Measurements from ENCODE around the gene PDRG1. TPM values are rescaled to one million over a fixed set of nuclear protein-coding genes. Genes with fewer than 3 reads are reported as not detected.
"Not testable (repeated sequence)": the region's sequence is repeated elsewhere in the genome, so short reads cannot be mapped to it uniquely, and the experiment has no call there.

The PDRG1 gene
- polyA plus RNA-seq, 1 donor from 2014 or later: 26.5 TPM

DNA sequence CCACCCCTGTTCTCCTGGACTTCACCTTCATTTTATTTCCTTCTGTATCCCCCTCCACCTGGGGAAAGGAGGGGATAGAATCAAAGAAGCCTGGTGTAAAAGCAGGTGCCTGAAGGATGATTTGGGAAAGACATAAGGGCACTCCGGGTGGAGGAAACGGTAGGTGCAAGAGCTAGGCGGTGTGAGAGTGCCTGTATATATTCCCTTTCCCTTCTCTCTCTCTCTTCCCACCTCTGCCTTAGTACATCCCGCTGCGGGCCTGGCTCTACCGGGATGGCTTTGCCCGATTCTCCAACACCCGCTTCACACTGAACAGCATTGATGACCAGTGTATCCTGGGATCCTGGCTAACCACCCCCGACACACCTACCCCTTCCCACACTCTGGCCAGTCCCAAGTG lies 26.2 kb downstream of the PDRG1 start:
- no peaks in the 10 kb centered on the region for H3K9me3 Mint-ChIP-seq
- H3K4me3 Mint-ChIP-seq: no peak overlapping the region
- peaks cover 4% of the 10 kb centered on the region for H3K27me3 Mint-ChIP-seq
- no peak overlapping the region for H3K27ac Mint-ChIP-seq
- H3K36me3 Mint-ChIP-seq: no peaks in the 10 kb centered on the region
- H3K4me1 Mint-ChIP-seq: peaks cover 0 to 2% (median 0%) of the 10 kb centered on the region in 3 donors

DNA sequence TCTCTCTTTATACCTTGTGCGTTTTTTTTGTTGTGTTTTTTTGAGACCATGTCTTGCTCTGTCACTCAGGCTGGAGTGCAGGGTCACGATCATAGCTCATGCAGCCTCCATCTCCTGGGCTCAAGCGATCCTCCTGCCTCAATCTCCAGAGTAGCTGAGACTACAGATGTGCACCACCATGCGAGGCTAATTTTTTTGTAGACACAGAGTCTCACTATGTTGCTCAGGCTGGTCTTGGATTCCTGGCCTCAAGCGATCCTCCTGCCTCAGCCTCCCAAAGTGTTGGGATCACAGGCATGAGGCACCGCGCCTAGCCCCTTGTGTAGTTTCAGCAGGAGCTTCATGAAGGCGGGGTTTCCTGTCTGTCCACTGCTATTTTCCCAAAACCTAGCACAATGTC lies 27.3 kb downstream of the PDRG1 start:
- peaks cover 4% of the 10 kb centered on the region for H3K27me3 Mint-ChIP-seq
- H3K4me3 Mint-ChIP-seq: no peak overlapping the region
- peaks cover 0 to 2% (median 0%) of the 10 kb centered on the region in 3 donors for H3K4me1 Mint-ChIP-seq
- H3K9me3 Mint-ChIP-seq: no peaks in the 10 kb centered on the region
- no peaks in the 10 kb centered on the region for H3K36me3 Mint-ChIP-seq
- H3K27ac Mint-ChIP-seq: no peak overlapping the region

DNA sequence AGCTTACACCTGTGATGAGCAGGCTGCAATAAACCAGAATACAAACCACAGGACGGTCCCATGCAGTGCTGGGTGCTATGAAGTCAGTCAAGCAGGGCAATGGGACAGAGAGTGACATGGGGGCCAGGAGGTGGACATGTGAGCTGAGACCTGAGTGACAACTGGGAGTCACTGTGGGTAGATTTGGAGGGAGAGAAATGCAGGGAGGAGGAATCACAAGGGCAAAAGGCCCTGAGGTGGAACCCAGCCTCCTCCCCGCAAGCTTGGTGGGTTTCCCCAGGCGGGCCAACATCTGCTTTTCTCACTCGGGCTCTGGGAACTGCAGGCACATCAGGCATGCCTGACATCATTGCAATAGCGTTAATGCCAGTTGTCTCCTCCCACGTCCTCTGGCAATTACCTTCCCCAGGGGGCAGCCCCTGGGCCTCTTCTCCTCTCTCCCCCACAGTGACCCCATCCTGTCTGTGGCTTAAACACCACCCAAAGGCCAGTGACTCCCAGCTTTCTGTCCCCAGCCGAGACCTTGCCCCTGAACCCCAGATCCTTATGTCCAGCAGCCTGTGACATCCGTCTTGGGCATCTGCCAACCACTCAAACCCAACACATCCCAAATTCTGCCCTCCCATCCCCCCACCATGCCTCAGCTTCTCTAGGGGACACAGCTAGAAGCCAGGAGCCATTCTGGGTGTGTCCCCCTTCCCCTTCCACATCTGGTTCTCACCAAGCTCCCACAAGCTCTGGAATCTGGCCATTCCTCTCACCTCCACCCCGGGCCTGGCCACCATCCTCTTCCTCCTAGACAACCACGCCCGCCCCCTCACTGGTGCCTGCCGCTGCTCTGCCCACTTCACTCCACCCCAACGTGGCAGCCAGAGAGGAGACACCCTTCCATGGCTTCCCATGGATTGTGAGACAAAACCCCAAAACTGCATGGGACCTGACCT lies 28.2 kb downstream of the PDRG1 start:
- peaks cover 4% of the 10 kb centered on the region for H3K27me3 Mint-ChIP-seq
- no peak overlapping the region for H3K27ac Mint-ChIP-seq
- no peak overlapping the region for H3K4me3 Mint-ChIP-seq
- H3K9me3 Mint-ChIP-seq: no peaks in the 10 kb centered on the region
- peaks cover 0 to 2% (median 0%) of the 10 kb centered on the region in 3 donors for H3K4me1 Mint-ChIP-seq
- H3K36me3 Mint-ChIP-seq: no peaks in the 10 kb centered on the region

DNA sequence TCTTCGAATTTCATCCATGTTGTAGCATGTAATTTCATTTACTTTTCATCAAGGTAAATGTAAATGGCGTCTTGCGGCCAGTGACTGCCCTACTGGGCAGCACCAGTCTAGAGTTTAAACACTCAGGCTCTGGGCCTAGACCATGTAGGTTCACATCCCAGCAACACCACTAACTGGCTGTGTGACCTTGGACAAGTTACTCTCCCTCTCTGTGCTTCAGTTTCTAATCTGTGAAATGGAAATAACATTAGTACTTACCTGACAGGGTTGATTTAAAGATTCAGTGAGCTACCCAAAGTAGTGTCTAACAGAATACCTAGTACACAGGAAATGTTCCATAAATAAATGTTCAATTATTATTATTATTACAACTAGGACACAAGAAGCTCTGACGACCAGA lies 29.3 kb downstream of the PDRG1 start:
- Mint-ChIP-seq H3K27ac (no peak overlapping the region), H3K4me3 (no peak overlapping the region), H3K27me3 (peaks cover 4% of the 10 kb centered on the region), H3K9me3 (no peaks in the 10 kb centered on the region), H3K4me1 (peaks cover 0 to 7% (median 2%) of the 10 kb centered on the region in 3 donors), H3K36me3 (no peaks in the 10 kb centered on the region)

DNA sequence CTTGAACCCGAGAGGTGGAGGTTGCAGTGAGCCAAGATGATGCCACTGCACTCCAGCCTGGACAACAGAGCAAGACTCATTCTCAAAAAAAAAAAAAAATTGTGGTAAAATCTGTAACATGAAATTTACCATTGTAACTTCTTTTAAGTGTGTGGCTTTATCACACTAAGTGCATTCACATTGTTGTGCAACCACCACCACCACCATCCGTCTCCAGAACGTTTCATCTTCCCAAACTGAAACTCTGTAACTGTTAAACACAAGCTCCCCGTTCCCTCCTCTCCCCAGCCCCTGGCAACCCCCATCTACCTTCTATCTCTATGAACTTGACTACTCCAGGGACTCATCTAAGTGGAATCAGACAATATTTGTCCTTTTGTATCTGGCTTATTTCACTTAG lies 29.7 kb downstream of the PDRG1 start:
- Mint-ChIP-seq H3K27ac (no peak overlapping the region), H3K4me1 (peaks cover 0 to 7% (median 2%) of the 10 kb centered on the region in 3 donors), H3K27me3 (peaks cover 4% of the 10 kb centered on the region), H3K36me3 (no peaks in the 10 kb centered on the region), H3K9me3 (no peaks in the 10 kb centered on the region), H3K4me3 (no peak overlapping the region)

DNA sequence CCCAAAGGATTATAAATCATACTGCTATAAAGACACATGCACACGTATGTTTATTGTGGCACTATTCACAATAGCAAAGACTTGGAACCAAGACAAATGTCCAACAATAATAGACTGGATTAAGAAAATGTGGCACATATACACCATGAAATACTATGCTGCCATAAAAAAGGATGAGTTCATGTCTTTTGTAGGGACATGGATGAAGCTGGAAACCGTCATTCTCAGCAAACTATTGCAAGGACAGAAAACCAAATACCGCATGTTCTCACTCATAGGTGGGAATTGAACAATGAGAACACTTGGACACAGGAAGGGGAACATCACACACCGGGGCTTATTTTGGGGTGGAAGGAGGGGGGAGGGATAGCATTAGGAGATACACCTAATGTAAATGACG lies 30.4 kb downstream of the PDRG1 start:
- not testable (repeated sequence) for H3K27me3 Mint-ChIP-seq, H3K9me3 Mint-ChIP-seq, H3K4me3 Mint-ChIP-seq, H3K36me3 Mint-ChIP-seq, H3K4me1 Mint-ChIP-seq, H3K27ac Mint-ChIP-seq

DNA sequence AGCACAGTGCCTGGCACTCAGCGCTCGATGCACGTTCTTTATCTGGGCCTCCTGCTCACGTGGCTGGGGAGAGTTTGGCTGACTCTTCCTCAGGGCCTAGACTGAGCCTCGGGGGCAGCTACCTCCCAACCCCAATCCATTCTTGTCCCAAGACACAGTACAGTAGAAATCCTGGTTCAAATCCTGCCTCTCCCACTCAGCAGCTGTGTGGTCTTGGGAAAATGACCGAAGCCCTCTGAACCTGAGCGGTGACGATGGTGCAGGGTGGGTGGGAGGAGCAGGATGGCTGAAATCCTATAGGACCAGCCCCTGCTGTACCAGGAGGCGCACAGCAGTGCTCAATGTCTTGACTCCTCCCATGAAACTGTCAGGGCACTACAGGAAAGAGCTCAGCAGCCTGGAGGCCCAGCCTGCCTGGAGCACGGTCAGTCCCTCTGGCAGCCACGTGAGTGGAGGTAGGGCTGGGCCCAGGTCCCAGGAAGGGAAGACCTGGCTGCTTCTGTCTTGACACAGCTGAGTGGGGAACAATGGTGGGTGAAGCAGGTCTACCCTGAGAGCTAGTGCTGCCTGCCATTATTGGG lies 31.5 kb downstream of the PDRG1 start:
- H3K9me3 Mint-ChIP-seq: peaks cover 0 to 1% (median 0%) of the 10 kb centered on the region in 3 donors
- H3K4me3 Mint-ChIP-seq: no peak overlapping the region
- H3K27ac Mint-ChIP-seq: no peak overlapping the region
- H3K36me3 Mint-ChIP-seq: no peaks in the 10 kb centered on the region
- peaks cover 0 to 7% (median 2%) of the 10 kb centered on the region in 3 donors for H3K4me1 Mint-ChIP-seq
- peaks cover 3% of the 10 kb centered on the region for H3K27me3 Mint-ChIP-seq

DNA sequence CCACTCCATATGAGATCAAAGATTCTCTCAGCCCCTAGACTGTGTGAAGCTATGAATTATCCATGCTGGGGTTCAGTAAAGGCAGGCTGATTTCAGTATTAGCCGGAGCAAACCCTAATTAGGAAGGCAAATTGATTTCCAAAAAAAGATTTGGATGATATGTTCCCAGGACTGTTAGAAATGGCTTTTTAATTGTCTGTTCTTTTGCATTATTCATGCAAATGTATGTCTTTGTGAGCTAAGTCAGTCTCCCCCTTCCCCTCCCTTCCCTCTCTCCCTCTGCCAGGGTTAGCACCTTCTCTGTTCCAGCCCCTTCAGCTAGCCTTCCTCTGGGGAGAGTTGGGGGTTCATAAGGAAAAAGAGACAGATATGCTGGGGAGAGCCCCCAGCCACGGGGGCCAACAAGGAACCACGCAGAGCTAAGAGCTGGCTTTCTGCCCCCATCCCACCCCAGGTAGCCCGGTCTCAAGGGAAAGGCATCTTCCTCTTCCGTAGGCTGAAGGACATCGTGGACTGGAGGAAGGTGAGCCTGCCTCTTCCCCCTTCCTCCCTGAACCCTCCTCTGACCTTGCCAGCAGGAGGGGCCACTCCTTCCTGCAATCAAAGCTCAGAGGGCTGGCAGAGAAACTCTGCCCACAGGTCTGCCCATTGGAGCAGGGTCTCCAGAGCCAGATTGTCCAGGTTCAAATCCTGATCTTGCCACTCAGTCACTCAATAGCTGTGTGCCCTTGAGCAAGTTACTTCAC lies 32.3 kb downstream of the PDRG1 start:
- Mint-ChIP-seq H3K27me3 (peaks cover 3% of the 10 kb centered on the region), H3K4me1 (peaks cover 0 to 7% (median 2%) of the 10 kb centered on the region in 3 donors), H3K9me3 (peaks cover 0 to 1% (median 0%) of the 10 kb centered on the region in 3 donors), H3K4me3 (no peak overlapping the region), H3K36me3 (no peaks in the 10 kb centered on the region), H3K27ac (no peak overlapping the region)

DNA sequence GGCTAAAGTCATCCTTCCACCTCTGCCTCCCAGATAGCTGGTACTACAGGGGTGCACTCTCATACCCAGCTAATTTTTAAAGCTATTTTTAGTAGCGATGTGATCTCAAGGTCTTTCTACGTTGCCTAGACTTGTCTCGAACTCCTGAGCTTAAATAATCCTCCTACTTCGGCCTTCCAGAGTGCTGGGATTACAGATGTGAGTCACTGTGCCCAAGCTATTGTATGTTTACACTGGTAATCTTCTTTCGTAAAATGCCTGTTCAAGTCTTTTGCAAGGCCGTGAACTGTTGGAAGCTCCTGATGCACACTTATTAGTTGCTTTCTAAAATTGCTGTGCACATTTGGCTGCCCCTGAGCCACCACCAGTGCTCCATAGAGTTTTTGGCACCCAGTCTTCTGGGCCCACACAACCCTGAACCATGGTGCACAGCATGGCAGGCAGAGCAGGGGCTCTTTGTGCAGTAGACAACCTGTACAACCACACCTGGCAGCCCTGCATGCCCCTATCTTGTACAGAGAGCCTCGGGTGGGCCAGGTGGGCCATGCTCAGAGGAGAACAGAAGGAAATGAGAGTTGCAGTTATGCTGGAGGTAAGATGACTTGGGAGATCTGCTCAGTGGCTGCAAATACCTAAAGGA lies 33.3 kb downstream of the PDRG1 start:
- no peak overlapping the region for H3K27ac Mint-ChIP-seq
- H3K9me3 Mint-ChIP-seq: peaks cover 0 to 1% (median 0%) of the 10 kb centered on the region in 3 donors
- peaks cover 3% of the 10 kb centered on the region for H3K27me3 Mint-ChIP-seq
- no peak overlapping the region for H3K4me3 Mint-ChIP-seq
- H3K4me1 Mint-ChIP-seq: peaks cover 0 to 4% (median 2%) of the 10 kb centered on the region in 3 donors
- no peaks in the 10 kb centered on the region for H3K36me3 Mint-ChIP-seq

DNA sequence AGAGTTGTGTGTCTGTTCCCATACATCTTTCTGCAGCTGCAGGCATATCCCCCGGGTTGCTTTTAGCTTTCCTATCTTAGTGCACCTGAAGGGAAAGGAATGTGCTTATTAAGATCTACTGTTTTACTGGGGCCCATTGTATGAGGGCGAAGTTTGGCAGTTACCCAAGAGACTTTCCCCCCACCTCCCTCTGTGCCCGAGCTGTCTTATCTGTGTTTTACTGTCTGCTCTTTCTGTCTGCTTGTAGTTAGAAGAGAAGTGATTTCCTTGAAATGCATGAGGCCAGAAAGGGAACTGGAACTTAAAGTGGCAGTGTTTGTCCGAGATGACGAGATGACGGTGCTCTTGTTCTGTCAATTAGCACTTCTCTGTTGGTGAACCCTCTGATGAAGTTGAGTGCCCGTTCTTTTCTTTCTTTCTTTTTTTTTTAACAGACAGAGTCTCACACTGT lies 33.9 kb downstream of the PDRG1 start:
- not testable (repeated sequence) for H3K27me3 Mint-ChIP-seq, H3K4me3 Mint-ChIP-seq, H3K9me3 Mint-ChIP-seq, H3K36me3 Mint-ChIP-seq, H3K27ac Mint-ChIP-seq, H3K4me1 Mint-ChIP-seq

DNA sequence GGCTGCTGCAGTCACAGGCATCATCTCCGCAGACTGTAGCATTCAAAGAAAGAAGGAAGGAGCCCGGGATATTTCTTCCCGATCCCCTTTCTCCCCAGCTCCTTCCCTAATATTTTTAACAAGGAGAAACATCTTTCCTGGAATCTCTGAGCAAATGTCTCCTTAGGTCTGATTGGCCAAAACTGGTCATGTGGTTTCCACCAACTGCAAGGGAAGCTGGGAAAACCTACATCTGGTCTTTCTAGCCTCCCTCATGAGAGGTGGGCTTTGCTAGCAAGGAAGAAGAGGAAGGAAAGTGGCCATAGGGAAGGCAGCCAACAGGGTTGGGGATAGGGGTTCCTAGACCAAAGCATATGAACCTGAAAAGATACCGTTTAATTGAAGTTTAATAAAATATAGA lies 35.1 kb downstream of the PDRG1 start:
- Mint-ChIP-seq H3K36me3 (no peaks in the 10 kb centered on the region), H3K9me3 (peaks cover 0 to 1% (median 0%) of the 10 kb centered on the region in 3 donors), H3K27me3 (no peaks in the 10 kb centered on the region), H3K27ac (no peak overlapping the region), H3K4me3 (no peak overlapping the region), H3K4me1 (peaks cover 0 to 4% (median 2%) of the 10 kb centered on the region in 3 donors)

DNA sequence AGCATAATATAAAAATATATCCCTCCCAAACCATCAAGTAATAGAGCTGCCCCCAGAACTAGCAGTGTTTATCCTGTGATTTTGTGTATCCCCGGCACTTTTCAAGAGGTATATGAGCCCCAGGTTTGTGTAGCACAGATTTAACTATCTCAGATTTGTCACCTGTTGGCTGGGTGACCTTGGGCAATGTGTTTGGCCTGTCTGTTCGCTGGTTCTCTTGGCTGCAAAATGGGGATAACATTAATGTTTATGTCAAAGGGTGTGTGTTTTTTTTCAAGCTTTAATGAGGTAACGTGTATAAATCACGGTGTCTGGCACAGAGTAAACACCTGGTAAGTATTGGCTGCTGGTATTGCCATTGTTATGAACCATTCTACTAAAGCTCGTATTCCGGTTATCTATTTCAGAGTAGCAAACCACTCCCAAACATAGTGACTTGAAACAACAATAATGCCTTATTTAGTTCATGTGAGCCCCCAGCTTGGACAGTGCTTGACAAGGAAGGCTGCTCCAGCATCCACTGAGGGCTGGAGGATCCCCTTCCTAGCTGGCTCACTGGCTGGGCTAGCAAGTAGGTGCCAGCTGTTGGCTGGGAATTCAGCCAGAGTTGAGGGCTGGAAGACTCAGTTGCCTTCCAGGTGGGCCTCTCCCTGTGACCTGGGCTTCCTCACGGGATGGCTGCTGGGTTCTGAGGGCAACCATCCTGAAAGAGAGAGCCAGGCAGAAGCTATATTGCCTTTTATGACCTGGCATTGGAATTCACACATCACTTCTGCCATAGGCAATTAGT lies 36.2 kb downstream of the PDRG1 start:
- peaks cover 0 to 4% (median 2%) of the 10 kb centered on the region in 3 donors for H3K4me1 Mint-ChIP-seq
- H3K4me3 Mint-ChIP-seq: no peak overlapping the region
- peaks cover 0 to 1% (median 0%) of the 10 kb centered on the region in 3 donors for H3K9me3 Mint-ChIP-seq
- no peaks in the 10 kb centered on the region for H3K27me3 Mint-ChIP-seq
- no peaks in the 10 kb centered on the region for H3K36me3 Mint-ChIP-seq
- no peak overlapping the region for H3K27ac Mint-ChIP-seq

DNA sequence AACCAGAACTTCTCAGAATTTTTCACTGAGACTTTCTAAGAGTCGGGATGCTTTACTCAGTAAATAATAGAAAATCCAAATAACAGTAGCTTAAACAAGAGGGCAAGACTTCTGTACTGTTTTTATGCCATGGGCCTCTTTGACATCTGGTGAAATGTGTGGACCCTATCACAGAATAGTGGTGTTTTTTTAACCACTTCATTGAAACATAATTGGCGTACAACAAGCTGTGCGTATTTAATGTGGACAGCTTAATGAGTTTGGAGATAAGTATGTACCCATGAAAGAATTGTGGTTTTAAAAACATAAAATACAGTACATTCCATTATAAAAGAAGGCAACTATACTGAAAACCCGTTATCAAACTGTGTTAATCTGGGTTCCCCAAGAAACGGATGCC lies 37.7 kb downstream of the PDRG1 start:
- Mint-ChIP-seq H3K9me3 (peaks cover 0 to 1% (median 0%) of the 10 kb centered on the region in 3 donors), H3K27me3 (no peaks in the 10 kb centered on the region), H3K27ac (no peak overlapping the region), H3K4me1 (peaks cover 0 to 4% (median 2%) of the 10 kb centered on the region in 3 donors), H3K4me3 (no peak overlapping the region), H3K36me3 (no peaks in the 10 kb centered on the region)
